ENCODE measurements around the gene SH3RF2.
"Not testable (repeated sequence)": the region's sequence is repeated elsewhere in the genome, so short reads cannot be mapped to it uniquely, and the experiment has no call there.

SH3RF2 gene

GRCh38 chr5:145980259-145980658 lies 43.9 kb downstream of the SH3RF2 start:
- DNase-seq (ENCODE audit: low read depth) = no peak

- DNase-seq (ENCODE audit: low read depth) = no peak
These were observed 44.3 kb downstream of the SH3RF2 start for GRCh38 chr5:145980718-145981117.

GRCh38 chr5:145981589-145982571 lies 45.5 kb downstream of the SH3RF2 start:
- no peak for DNase-seq (ENCODE audit: low read depth)

- no peak for DNase-seq (ENCODE audit: low read depth)
These were observed 46.4 kb downstream of the SH3RF2 start for GRCh38 chr5:145982572-145983318.

GRCh38 chr5:145983446-145983845 lies 47.1 kb downstream of the SH3RF2 start:
- DNase-seq (ENCODE audit: low read depth) = no peak

DNA sequence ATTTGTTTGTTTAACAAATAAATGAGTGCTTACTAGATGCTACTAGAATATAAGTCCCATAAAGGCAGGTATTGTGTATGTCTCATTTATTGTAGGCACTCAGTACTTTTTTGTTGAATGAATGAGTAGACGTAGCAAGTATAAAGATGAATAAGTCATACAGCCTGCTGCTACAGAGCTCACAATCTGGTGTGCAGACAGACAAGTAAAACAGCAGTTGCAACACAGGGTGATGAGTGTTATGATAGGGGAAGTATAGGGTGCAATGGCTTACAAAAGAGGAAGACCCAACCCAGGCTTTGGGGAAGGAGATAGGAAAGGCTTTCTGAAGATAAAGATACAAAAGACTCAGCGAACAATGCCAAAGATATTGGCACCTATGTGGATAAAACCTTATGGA lies 47.7 kb downstream of the SH3RF2 start:
- no peak for DNase-seq (ENCODE audit: low read depth)

GRCh38 chr5:145987856-145988255 lies 51.5 kb downstream of the SH3RF2 start:
- no peak for DNase-seq (ENCODE audit: low read depth)

- no peak for DNase-seq (ENCODE audit: low read depth)
These were observed 52.6 kb downstream of the SH3RF2 start for GRCh38 chr5:145988993-145989392.

DNA sequence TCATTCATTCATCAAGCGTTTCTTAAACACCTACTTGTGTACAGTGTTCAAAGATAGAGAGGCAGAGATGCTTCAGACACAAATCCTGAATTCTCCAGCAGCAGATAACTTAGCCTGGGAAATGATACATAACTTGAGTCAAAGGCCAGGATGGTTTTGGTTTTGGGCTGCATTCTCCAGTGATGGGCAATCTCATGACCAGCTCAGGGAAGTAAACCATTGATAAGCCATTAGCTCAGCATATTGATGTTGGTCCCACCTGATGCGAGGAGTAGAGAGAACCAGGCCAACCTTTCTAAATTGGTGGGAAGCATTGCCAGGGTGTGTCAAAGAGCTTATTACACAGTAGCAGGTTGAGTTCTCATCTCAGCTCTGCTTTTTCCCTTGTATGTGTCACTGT lies 53.0 kb downstream of the SH3RF2 start:
- DNase-seq (ENCODE audit: low read depth) = no peak

DNA sequence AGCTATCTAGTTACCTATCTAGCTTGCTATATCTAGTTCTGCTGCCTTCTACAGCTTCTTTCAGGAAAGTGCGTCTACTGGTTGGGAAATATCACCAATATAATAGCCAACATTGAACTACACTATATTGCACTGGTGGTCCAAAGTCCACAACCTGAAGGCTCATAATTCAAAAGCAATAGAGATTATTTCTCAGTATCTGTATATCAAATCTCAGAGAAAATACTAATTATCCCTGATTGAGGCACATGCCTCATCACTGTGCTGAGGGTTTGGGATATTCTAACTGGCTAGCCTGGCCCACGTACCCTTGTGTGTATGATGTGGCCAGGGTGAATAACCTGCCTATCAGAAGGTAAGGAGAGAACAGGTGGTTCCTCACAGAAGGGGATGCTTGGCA lies 53.8 kb downstream of the SH3RF2 start:
- DNase-seq (ENCODE audit: low read depth) = no peak

GRCh38 chr5:145991044-145991575 lies 54.7 kb downstream of the SH3RF2 start:
- DNase-seq (ENCODE audit: low read depth) = no peak

GRCh38 chr5:145993538-145993937 lies 57.2 kb downstream of the SH3RF2 start:
- DNase-seq (ENCODE audit: low read depth) = not testable (repeated sequence)

- DNase-seq (ENCODE audit: low read depth) = no peak
These were observed 59.8 kb downstream of the SH3RF2 start for GRCh38 chr5:145996135-145996534.

DNA sequence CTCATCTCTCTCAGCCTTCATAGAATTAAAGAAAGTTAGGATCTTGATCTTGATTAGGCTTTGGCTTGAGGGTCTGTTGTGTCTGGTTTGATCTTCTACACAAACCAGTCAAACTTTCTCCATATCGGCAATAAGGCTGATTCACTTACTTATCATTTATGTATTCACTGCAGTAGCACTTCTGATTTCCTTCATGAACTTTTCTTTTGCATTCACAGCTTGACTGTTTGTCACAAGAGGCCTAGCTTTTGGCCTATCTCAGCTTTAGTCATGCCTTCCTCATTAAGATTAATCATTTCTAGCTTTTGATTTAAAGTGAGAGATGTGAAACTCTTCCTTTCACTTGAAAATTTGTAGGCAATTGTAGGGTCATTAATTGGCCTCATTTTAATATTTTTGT lies 62.8 kb downstream of the SH3RF2 start:
- no peak for DNase-seq (ENCODE audit: low read depth)

DNA sequence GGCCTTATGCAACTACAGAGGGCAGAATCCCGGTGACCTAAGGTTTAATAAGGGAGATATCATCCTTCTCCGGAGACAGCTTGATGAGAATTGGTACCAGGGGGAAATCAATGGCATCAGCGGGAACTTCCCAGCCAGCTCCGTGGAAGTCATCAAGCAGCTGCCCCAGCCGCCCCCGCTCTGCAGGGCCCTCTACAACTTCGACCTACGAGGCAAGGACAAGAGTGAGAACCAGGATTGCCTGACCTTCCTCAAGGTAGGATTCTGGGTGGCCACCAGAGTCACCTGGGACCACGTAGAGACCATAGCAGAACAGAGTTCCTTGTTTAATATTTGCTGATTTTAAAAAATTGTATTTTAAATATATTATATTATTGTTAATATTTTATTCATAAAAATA lies 63.7 kb downstream of the SH3RF2 start:
- DNase-seq (ENCODE audit: low read depth) = no peak

DNA sequence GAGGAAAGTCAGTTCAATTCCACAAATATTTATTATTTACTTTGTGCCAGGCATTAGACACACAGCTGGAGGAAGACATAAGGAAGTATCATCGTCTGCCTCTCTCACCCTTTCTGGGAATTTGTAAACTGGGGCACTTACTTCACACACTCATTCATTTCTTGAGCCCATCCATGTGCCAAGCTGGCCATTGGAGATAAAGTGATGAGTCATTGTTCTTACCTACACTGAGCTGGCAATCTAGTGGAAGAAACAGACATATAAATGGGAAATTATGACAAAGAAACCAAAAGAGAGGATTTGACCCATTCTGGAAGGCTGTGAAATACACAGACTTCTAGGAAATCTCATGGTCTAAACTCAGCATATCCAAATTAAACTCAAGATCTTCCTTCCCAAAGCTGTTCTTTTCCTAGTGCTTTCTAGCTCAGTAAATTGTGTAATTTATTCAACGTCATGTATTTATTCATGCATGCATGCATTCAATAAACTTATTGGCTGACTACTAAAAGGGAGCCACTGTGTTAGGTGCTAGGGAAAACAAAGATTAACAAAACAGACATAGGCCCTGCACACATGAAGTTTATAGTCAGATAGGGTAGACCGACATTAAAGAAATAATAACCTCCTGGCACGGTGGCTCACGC lies 65.3 kb downstream of the SH3RF2 start:
- no peak for DNase-seq (ENCODE audit: low read depth)

DNA sequence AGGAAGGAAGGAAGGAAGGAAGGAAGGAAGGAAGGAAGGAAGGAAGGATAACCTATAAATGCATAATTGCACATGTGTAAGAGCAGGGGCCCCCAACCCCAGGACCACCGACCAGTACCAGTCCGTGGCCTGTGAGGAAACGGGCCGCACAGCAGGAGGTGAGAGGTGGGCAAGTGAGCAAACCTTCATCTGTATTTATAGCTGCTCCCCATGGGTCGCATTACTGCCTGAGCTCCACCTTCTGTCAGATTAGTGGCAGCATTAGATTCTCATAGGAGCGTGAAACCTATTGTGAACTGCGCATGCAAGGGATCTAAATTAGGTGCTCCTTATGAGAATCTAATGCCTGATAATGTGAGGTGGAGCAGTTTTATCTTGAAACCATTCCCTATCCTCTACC lies 66.1 kb downstream of the SH3RF2 start:
- no peak for DNase-seq (ENCODE audit: low read depth)

- DNase-seq (ENCODE audit: low read depth) = no peak
These were observed 67.5 kb downstream of the SH3RF2 start for GRCh38 chr5:146003852-146004251.

DNA sequence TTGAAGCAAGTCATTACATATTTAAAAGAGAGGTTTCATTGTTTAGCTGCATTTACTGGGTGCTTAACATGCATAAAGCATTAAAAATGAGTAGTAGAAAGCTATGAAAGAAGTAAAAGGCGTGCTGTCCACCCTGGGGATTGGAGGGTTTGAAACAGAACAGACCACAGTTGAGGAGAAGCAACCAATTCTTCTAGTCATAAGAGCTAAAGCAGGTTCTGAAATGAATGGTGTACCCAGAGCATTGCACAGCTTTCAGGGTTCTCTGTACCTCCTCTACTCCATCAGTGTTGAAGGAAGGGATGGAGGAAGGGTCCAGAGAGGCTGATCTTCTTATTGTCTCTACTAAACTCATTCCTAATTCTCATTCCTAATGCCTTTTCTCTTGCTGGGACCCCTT lies 68.9 kb downstream of the SH3RF2 start:
- no peak for DNase-seq (ENCODE audit: low read depth)

DNA sequence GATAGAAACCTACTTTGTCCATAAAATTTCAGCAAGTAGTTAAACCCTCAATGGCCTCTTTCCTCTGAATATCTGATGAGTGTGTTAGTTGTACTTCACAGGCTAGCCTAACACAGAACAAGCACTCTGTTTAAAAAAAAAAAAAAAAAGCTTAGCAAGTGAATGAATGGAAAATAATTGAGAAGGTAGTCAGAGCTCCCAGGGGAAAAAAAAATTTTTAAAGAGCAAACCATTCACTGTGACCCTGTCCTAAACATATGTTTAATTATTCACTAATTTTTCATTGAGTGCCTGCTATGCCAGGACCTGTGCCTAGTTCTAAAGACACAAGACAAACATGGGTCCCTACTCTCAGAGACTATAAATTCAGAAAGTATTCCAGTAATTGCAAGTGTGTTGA lies 69.3 kb downstream of the SH3RF2 start:
- DNase-seq (ENCODE audit: low read depth) = no peak

DNA sequence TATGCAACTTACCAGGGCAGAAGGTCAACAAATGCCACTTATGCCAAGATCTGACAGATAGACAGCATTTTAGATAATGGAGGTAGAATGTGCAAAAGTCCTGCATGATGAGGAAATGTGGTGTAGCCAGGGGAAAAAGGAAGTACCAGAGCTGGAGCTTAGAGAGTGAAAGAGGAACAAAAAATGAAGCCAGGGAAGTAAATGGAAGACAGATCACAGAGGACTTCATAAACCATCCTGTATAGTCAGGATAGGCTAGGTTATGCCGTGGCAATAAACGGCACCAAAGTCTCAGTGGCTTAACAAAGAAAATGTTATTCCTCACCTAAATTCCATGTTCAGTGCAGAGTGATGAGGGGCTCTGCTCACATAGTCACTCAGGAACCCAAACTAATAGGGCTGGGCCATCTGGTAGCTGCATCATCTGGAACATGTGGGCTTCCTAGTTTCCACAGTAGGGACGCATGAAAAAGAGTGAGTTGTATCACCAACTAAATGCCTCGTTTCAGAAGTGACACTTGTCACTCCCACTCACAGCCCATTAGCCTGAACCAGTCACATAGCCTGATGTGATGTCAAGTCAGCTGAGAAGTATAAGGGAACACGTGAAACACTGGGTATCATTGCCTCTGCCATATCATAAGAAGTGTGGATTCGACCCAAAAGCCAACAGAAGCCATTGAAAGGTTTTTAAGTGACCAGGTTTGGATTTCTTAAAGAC lies 70.3 kb downstream of the SH3RF2 start:
- DNase-seq (ENCODE audit: low read depth) = no peak

DNA sequence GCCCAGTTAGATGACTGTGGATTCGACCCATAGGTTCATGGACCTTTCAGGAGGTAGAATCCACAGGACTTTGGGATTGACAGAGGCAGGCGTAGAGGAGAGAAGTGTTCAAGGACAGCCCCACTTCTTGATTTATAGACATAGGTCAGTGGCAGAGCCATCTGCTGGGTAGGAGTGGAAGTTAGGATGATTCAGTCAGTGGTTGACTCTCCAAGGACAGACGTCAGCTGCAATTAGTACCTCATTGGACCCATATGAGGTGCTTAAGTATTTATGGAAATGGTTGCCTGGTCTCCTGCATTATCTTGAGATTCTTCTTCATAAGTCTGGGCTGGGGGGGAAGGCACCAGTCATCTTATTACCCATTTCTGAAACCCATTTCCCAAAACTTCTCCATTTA lies 70.9 kb downstream of the SH3RF2 start:
- no peak for DNase-seq (ENCODE audit: low read depth)

All from activated T-cell treated with anti-CD3 and anti-CD28 coated beads for 1 hour (primary cell).